CD4-positive, alpha-beta T cell treated with Interleukin-15 for 1 hour (primary cell): ENCODE results near the gene PACSIN2.
"Not testable (repeated sequence)": the region's sequence is repeated elsewhere in the genome, so short reads cannot be mapped to it uniquely, and the experiment has no call there.

Source experiments
- DNase-seq: peaks from one replicate; pipeline ENCODE4 v3.0.0-alpha.2; 2020

Gene PACSIN2, protein sequence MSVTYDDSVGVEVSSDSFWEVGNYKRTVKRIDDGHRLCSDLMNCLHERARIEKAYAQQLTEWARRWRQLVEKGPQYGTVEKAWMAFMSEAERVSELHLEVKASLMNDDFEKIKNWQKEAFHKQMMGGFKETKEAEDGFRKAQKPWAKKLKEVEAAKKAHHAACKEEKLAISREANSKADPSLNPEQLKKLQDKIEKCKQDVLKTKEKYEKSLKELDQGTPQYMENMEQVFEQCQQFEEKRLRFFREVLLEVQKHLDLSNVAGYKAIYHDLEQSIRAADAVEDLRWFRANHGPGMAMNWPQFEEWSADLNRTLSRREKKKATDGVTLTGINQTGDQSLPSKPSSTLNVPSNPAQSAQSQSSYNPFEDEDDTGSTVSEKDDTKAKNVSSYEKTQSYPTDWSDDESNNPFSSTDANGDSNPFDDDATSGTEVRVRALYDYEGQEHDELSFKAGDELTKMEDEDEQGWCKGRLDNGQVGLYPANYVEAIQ

DNA sequence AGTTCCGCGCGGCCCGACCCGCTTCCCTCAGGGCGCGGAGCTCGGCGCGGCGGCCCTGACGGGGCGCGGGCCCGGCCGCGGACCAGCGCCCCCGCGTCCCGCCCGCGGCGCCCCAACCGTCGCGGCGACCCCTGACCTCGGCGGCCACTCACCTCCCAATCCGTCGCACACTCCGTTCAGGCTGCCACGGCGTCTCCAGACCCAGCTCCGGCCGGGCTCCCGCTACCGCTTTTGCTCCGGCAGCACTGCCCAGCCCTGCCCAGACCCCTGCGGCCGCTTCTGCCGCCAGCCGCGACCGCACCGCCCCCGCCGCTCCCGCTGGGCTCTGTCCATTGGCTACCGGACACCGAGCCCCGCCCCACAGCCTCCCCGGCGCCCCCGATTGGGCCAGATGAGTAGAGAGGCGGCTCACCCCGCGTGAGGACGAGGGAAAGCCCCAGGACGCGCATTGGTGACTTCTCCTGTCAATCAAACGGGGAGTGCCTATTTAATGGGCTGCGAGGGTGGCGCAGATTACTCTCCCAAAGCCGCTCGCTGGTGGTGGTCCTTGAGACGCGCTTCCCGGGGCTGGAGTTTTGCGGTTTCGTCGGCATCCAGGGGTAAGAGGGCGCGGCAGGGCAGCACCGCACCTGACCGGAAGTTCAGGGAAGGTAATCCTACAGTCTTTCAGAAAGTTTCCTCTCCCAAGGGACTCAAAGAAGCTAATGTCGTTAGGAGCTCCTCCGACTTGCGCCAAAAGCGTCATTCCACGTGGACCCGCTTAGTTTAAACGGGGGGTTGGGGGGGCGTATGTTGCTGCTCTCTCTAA, at the start of gene PACSIN2:
Gene PACSIN2 (minus strand): TSS at position 281 of the 808 bp plus-strand sequence. CDS start 103,069 bp downstream, outside the sequence.
- DNase-seq: peak; percentile 98

DNA sequence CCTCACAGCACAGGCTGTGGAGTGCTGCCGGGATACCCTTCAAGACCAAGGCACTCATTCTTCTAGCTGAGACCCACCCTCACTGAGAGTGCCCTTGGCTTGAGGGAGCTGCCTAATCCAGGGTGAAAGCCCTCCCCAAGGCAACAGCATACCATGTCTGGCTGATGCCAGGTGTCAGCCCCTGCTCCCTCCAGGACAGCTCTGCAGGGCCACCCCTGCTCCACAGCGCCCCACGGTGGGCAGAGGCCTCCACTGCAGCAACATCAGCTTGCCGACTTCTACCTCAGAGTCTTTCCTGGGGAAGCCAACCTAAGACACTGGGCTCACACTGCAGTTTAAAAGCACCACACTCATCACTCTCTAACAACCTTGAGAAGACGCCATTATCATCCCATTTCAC, 45.2 kb upstream of the PACSIN2 start:
- DNase-seq: peak; percentile 20

DNA sequence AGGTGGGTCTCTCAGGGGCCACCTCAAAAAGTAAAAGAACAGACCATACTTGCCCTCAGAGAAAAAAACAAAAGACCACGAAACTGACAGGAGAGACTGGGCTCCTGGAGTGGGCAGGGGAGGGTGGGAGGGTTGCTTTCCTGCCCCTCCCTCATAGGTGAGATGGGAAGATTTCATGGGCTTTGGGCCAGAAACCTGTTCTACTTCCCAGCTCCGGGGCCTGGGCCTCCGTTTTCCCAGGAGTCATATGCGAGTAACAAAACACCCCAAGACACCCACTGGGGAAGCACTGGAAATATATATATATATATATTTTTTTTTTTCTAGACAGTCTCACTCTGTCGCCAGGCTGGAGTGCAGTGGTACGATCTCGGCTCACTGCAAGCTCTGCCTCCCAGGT, 42.7 kb upstream of the PACSIN2 start:
- no peak for DNase-seq

DNA sequence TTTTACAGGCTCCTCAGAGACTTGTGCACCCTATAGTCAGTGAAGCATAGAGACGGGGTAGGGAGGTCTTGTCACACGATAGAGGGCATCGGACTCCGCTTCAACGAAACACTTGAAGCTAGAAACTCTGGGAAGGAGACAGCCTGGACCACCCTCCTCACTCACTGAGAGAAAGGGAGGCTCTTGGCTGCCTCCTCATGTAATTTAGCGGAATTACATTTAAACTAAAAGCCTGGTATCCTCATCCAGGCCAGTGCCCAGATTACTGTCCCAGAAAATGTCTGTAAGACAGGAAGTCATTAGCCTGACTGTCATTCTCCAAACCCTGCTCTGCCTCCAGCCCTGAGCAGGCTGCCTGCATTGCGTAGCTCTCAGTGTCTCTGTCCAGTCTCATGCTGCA, 38.2 kb upstream of the PACSIN2 start:
- no peak for DNase-seq

DNA sequence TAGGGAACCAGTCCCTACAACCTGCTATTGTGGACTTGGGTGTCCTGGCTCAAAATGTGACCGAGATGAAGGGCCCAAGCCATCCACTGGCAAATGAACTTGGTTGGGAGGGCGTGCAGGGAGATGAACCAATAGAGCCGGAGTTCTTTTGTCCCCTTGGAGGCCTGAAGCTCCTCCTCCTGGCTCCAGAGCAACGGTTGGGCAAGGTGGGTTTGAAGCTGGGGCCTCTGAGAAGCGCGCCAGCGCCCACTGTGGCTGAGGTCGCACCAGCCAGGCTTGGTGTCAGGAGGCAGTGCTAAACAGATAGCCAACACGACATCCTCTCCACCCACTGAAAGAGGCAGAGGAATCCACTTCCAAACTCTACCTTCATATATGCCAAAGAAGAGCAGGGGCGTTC, 36.0 kb upstream of the PACSIN2 start:
- DNase-seq: no peak

DNA sequence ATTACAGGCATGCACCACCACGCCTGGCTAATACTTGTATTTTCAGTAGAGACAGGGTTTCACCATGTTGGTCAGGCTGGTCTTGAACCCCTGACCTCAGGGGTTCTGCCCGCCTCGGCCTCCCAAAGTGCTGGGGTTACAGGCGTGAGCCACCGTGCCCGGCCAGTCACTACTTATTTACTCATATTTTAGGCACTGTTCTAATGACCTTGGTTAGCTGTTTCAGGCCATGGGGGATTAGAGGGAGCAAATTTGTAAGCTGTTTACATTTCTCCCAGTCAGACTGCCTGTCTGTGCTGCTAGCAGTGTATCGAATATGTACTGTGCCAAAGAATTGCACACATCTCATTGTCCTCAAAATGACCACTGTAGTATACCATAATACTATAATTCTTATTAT, 32.7 kb upstream of the PACSIN2 start:
- no peak for DNase-seq

DNA sequence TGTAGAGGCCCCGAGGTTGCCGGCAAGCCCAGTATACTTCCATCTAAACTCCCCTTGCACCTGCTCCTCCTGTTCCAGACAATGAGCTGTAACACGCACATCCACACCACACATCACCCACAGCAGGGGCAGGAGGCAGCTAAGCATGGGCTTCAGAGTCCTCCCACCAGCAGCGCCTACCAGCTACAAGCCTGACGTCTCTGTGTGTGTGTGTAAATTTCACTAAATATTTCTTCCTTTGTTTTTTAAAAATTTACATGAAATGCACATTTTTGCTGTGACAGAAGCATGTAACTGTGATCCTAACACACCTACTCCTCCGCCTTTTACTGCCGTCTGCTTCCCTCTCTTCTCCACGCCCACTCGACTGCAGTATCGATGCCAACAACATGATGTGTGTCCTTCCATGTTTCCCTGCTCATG, 29.4 kb upstream of the PACSIN2 start:
- no peak for DNase-seq

DNA sequence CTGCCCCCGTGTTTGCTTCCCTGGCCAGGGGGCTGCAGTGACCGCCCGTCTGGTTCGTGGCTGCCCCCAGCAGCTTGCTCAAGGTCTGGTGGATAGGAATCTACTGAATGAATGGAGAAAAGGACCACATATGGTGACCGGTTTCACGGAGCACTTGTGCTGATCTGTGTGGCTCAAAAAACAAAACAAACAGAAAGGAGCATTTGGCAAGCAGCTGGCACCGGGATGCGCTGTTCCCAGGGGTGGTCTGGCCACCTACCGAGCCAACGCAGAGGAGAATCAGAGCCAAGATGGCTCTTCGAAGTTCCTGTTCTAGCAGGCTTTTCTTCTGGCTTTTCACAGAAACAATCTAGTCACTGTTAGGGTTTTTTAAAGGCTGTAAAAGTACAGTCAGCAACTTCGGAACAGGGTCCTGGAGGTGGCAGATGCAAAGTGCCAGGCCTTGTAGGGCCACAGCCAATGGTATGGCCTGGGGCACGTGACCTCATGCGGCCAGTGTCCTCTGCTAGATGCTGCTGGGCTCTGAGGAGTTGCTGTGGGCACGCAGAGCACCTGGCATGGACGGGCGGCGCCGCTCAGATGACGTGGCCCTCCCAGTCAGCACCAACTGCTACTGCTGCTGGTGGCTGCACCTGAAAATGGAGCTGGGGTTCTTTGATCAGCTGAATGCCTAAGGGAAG, 27.3 kb upstream of the PACSIN2 start:
- DNase-seq: no peak

DNA sequence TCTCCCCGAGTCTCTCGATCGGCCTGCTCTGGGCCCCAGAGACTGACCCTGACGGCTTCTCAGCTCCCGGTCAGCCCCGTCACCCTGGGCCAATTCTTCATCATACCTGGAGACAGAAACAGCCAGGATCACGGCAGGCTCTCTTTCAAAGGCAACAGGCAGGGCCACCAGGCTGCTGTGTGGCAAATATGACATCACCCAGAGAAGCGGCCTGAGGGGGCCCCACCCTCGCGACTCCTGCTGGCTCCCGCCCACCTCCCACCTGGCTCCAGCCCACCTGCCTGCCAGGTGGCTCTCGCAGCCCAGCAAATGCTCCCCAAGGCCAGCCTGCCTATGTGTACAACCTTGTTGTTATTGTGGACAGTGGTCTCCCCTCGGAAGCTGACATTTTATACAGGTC, 24.9 kb upstream of the PACSIN2 start:
- no peak for DNase-seq

DNA sequence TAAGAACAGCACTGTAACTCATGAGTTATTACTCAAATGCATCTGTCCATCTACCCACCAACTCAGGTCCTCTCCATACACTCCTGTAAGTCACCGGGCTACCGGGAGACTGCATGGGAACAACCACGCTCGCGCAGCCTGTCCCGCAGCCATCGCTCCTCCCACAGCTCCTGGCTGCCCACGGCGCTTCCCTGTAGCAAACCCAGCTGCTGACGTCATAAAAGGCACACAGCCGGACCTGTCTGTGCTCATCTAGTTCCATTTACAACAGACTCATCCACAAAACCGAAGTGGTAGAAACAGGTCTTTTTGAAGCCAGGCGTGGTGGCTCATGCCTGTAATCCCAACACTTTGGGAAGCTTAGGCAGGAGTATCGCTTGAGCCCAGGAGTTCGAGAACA, 23.4 kb upstream of the PACSIN2 start:
- DNase-seq: no peak

DNA sequence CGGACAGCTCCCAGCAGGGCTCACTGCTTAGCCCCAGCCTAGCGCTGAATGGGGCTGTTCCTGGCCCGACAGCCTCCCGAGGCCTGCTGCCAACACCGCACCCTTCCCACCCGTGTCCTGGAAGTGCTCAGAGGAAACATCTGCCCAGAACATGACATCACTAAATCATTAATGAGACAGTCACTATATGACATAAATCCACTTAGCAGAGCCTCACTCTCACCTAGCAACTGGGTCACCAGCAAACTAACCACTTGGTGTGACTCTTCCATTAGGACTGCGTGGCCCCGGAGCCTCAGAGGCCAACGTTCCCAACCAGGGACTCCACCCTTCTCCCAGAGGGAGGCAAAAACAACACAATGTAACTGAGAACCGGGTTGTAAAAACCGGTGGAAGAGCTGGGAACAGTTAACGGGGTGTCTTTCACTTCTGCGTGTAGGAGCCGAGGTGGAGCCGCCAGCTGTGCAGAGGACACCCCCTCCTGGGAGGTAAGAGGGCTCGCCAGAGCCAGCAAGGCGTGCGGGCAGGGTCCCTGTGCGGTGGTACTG, 21.4 kb upstream of the PACSIN2 start:
- no peak for DNase-seq

DNA sequence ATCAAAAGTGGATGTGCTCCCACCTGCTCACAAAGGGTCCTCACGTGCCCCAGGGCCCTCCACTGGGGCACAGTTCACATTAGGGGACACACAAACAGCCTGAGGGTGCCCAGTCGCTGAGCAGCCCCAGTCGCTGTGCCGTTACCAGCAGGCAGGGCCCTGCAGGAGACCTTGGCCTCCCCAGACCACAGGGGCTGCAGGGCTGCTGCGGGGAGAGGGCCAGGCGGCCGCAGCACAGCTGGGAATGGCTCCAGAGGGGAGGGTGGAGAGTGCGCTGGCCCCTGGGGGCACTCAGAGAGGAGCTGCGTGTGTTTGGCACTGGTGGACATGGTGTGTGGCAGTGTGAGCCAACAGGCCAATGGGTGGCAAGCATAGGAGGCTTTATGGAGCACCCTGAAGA, 20.3 kb upstream of the PACSIN2 start:
- no peak for DNase-seq

DNA sequence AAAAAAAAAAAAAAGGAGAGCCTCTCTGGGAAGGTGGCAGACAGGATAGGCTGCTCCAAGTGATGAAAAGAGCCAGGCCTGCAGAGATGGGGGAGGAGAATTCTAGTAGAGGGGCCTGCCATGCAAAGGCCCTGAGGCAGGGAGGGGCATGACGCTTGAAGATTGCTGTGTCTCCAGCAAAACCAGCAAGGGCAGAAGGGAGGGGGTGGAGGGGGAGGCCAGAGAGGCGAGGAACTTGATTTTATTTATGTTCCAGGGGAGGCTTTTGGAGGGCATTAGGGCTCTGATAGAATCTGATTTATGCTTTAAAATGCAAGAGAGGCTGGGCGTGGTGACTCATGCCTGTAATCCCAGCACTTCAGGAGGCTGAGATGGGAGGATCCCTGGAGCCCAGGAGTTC, 16.7 kb upstream of the PACSIN2 start:
- DNase-seq: no peak

DNA sequence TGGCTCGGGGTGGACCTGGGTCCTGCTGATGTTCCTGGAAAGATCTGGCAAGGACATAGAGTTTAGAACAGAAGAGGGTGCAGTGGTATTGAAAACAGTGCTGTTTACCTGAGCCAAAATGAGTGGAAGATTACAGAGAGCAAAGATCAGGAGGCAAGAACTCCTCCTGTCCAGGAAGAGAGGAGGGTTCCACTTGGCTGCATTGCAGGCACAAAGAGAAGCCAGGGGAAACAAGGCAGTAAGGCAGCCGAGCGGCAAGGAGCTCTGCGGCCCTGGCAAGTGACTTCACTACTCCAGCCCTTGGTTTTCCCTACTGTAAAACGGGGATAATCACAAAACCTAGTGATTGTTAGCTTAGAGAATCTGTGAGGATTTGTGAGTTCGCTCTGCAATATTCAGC, 3.7 kb upstream of the PACSIN2 start:
- no peak for DNase-seq

DNA sequence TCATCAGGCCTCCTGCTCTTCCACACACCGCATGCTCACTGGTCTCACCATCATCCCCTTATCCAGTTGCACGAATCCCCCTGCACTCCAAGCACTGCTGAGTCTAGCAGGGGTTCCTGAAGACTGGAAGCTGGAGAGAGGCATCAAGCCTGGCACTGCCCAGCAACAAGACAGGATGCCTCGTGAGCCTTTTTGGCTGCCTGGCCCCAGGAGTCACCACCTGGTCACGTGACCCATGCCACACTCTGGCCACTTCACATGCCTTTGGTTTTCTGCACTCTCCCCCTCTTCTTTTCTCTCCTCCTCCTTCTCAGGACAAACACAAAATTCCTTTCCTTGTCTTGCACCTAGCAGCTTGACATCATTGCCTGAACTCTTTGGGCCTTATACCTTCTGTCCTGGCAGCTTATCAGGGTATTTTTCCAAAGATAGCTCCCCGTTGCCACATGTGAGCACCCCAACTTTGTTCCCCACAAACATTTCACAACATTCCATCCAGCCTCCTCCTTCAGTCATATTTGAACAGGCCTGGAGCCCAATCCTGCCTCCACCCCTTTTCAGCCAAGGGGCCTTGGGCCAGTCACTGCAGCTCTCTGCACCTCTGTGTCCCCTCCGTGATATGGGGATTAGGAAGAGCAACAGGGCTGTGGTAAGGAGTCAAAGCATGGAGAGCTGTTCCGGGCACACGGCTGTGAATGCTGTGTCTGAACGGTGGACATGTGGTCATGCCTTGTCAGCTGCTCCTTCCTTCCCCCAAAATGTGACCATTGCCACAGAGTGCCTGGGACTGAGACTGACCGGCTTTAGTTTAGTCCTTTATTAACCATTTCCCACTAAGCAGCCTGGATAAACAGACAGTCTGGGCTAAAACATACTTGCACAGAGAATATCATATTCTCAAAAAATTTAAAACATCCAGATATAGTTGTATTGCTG, 2.8 kb upstream of the PACSIN2 start:
- no peak for DNase-seq

DNA sequence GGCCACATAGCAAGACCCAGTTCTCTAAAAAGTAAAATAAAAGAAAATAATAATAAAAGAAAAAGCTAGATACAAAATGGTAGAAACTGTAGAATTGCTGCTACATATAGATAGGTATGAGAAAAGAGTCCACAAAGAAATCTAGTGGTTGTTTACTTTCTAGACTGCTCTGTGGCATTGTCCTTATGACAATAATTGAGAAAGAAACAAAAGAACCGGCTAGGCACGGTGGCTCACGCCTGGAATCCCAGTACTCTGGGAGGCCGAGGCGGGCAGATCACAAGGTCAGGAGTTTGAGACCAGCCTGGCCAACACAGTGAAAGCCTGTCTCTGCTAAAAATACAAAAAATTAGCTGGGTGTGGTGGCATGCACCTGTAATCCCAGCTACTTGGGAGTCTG, 1.2 kb upstream of the PACSIN2 start:
- DNase-seq: not testable (repeated sequence)

DNA sequence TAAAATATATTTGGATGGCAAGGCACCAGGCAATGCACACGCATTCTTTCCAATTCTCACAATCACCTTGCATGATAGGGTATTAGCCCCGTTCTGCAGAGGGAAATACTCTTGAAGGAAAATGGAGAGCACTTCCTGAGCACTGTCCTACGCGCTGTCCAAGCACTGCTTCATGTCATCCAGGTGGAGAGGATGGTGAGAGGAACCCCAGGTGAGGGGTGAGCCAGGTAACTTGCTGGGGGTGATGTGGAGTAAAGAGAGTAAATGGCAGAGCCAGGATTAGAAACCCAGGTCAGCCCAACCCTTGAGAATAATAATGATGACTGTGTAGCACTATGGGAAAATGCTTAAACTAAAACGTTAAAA, 711 bp upstream of the PACSIN2 start:
- no peak for DNase-seq

DNA sequence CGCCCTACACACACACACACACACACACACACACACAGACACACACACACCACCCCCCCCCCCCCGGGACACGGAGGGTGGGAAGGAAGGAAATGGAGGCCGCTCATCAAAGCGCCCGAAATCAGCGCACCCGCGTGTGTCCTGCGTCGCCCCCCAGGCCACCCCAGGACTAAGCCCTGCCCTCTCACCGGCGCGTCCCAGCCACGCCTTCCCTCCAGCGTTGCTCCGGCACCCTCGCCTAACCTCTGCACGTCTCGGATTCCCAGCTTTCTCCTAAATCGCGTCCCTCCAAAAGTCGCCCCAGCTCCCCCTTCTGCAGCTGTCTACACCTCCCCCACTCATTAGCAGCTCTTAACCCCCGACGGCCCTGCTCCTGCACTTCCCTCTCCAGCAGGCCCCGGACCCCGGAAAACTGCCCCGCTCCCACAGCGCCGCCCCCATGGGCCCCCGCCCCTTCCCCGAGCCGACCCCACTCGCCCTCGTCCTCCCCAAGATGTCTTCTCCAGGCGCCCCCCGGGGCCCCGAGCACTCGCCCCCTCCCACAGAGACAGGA, 557 bp downstream of the PACSIN2 start:
- peak; percentile 28 for DNase-seq

DNA sequence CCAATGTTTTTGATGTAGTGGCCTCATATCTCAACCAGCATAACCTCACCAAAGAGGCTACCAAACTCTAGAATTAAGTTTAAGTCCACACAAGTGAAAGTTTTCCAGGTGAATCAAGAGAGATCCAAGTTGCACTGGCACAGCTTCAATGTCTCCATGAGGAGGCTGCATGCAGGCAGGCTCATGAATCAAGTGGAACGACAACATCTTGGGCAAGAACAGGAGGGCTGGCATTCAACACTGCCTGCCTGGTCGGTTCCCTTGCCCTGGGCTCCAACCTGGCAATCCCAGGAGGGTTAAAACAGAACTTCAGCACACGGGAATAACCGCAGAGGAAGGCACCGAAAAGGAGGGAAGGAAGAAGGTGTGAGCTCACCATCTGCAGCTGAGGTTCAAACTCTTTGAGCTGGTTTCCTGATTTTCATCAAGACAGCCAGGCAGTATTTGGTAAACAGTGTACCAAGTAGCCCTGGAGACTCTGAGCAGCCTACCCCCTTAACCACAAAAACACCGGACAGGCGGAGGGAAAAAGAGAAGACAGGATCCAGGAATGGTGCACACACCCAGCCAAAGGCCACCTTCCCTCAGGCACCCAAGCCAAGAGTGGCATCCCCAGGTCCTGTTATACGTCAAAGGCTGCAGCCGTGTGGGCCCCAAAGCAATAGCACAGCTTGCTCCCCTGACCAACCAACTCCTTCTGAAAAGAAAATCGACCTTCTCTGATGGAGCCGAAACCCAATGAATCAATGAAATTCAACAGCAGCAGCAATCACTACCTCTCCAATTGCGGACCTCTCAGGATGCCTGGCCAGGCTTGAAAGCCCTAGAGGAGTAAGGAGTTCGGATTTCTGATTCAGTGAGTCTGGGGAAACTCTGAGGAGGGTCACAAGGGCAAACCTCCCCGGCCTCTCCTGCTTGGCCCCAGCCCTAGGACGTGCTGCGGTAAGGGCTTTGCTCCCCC, 1.3 kb downstream of the PACSIN2 start:
- DNase-seq: peak; percentile 37

DNA sequence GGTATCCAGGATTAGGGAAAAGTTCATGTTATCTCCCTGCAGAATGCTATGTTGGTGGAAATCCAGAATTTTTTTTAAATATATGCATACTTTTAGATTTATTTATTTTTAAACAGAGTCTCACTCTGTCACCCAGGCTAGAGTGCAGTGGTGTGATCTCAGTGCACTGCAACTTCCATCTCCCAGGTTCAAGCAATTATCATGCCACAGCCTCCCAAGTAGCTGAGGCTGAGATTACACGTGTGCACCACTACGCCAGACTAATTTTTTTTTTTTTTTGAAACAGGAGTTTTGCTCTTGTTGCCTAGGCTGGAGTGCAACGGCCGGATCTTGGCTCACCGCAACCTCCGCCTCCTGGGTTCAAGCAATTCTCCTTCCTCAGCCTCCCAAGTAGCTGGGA, 2.6 kb downstream of the PACSIN2 start:
- DNase-seq: no peak

DNA sequence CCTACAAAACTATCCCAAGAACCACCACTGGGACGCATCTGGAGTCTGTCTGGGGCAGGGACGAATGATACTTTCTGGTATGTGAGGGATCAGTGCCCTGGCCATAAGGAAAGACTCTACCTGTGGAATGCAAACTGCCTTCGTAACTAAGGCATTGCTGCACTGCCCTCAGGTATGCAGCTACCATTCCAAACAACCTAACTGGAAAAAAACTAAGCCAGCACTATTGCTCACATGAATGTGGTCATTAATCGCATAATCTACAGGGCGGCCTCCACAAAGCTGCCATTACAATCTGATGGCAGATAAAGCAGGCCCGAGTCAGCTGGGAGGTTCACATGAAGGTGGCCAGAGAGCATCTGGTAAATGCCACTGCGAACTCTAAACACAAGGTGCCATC, 3.9 kb downstream of the PACSIN2 start:
- DNase-seq: no peak
